Epidermal melanocyte (primary cell): ENCODE results near the gene KCNE4.
"Not testable (repeated sequence)": the region's sequence is repeated elsewhere in the genome, so short reads cannot be mapped to it uniquely, and the experiment has no call there.

Experiments
- DNase-seq: peaks from one replicate; pipeline ENCODE4 v3.0.0; 2011; ENCODE audit warnings: low spot score; ENCODE audit not compliant: insufficient read length

The KCNE4 gene

GRCh38 chr2:223056701-223057418, 4.9 kb downstream of the KCNE4 start:
- DNase-seq, result peak; percentile 54

GRCh38 chr2:223057569-223057968, 5.6 kb downstream of the KCNE4 start:
- no peak for DNase-seq

GRCh38 chr2:223058952-223059716, 7.1 kb downstream of the KCNE4 start:
- no peak for DNase-seq

- no peak for DNase-seq
These were observed 8.3 kb downstream of the KCNE4 start for GRCh38 chr2:223060201-223060825.

- DNase-seq, result no peak
These were observed 10.4 kb downstream of the KCNE4 start for GRCh38 chr2:223062396-223062795.

- DNase-seq, result no peak
These were observed 13.1 kb downstream of the KCNE4 start for GRCh38 chr2:223065107-223065506.

- no peak for DNase-seq
These were observed 14.7 kb downstream of the KCNE4 start for GRCh38 chr2:223066721-223067120.

GRCh38 chr2:223068071-223068470, 16.1 kb downstream of the KCNE4 start:
- DNase-seq, result no peak

- no peak for DNase-seq
These were observed 17.5 kb downstream of the KCNE4 start for GRCh38 chr2:223069465-223069864.

GRCh38 chr2:223069988-223070387, 18.0 kb downstream of the KCNE4 start:
- no peak for DNase-seq

GRCh38 chr2:223071139-223071538, 19.1 kb downstream of the KCNE4 start:
- no peak for DNase-seq

GRCh38 chr2:223072826-223073225, 20.8 kb downstream of the KCNE4 start:
- no peak for DNase-seq

- no peak for DNase-seq
These were observed 23.6 kb downstream of the KCNE4 start for GRCh38 chr2:223075301-223076270.

- no peak for DNase-seq
These were observed 24.6 kb downstream of the KCNE4 start for GRCh38 chr2:223076573-223076972.

- no peak for DNase-seq
These were observed 26.5 kb downstream of the KCNE4 start for GRCh38 chr2:223078482-223078881.

- no peak for DNase-seq
These were observed 27.4 kb downstream of the KCNE4 start for GRCh38 chr2:223079378-223079777.

- no peak for DNase-seq
These were observed 27.9 kb downstream of the KCNE4 start for GRCh38 chr2:223079925-223080324.

- DNase-seq, result not testable (repeated sequence)
These were observed 28.9 kb downstream of the KCNE4 start for GRCh38 chr2:223080790-223081360.

GRCh38 chr2:223081789-223082188, 29.8 kb downstream of the KCNE4 start:
- DNase-seq, result no peak

GRCh38 chr2:223082706-223083105, 30.7 kb downstream of the KCNE4 start:
- no peak for DNase-seq
